MM.1S (cell line): ENCODE data around the gene UBD.

ENCODE experiments used
- DNase-seq: peaks from one replicate; pipeline ENCODE4 v3.0.0-alpha.2; 2015
- H2AFZ ChIP-seq: fragments of 300-600 bp; sonication (generic); 2 replicates; pipeline ENCODE4 v1.6.0; 2016; ENCODE audit warnings: antibody characterized with exemption, low read length
- H3F3A ChIP-seq: fragments of 300-600 bp; sonication (generic); 2 replicates; pipeline ENCODE4 v1.6.1; 2016; ENCODE audit warnings: mild to moderate bottlenecking, antibody characterized with exemption, low read length, moderate library complexity, mixed read lengths; ENCODE audit not compliant: insufficient read depth
- H3K27ac ChIP-seq: fragments of 300-600 bp; sonication (generic); 2 replicates; pipeline ENCODE4 v1.5.1; 2016; ENCODE audit warnings: mild to moderate bottlenecking, low read length
- H3K27me3 ChIP-seq: fragments of 300-600 bp; sonication (generic); replicated peaks from 2 replicates; pipeline ENCODE4 v1.6.0; 2016; ENCODE audit warnings: low read length; ENCODE audit not compliant: insufficient read depth
- H3K36me3 ChIP-seq: fragments of 300-600 bp; sonication (generic); replicated peaks from 2 replicates; pipeline ENCODE4 v1.6.1; 2016; ENCODE audit warnings: mild to moderate bottlenecking, low read length, mixed read lengths; ENCODE audit not compliant: insufficient read depth
- H3K4me1 ChIP-seq: fragments of 300-600 bp; sonication (generic); 2 replicates; pipeline ENCODE4 v1.6.1; 2016; ENCODE audit warnings: low read length, mixed read lengths
- H3K4me2 ChIP-seq: fragments of 300-600 bp; sonication (generic); 2 replicates; pipeline ENCODE4 v1.6.0; 2016; ENCODE audit warnings: low read depth, low read length
- H3K4me3 ChIP-seq: fragments of 300-600 bp; sonication (generic); 2 replicates; pipeline ENCODE4 v1.5.1; 2016; ENCODE audit warnings: low read length, mixed read lengths
- H3K79me2 ChIP-seq: fragments of 300-600 bp; sonication (generic); 2 replicates; pipeline ENCODE4 v1.6.1; 2016; ENCODE audit warnings: mixed run types, low read length, mixed read lengths
- H3K9ac ChIP-seq: fragments of 300-600 bp; sonication (generic); 2 replicates; pipeline ENCODE4 v1.6.1; 2016; ENCODE audit warnings: low read length, mixed read lengths
- H3K9me2 ChIP-seq: fragments of 300-600 bp; sonication (generic); replicated peaks from 2 replicates; pipeline ENCODE4 v1.6.1; 2016; ENCODE audit warnings: mild to moderate bottlenecking, low read length, mixed read lengths; ENCODE audit not compliant: insufficient read depth
- H3K9me3 ChIP-seq: fragments of 300-600 bp; sonication (generic); replicated peaks from 2 replicates; pipeline ENCODE4 v1.6.1; 2016; ENCODE audit warnings: mild to moderate bottlenecking, low read length, mixed read lengths; ENCODE audit not compliant: insufficient read depth
- H4K20me1 ChIP-seq: fragments of 300-600 bp; sonication (generic); 2 replicates; pipeline ENCODE4 v1.6.1; 2016; ENCODE audit warnings: mild to moderate bottlenecking, low read length, moderate library complexity, mixed read lengths; ENCODE audit not compliant: insufficient read depth
- EZH2 ChIP-seq: fragments of 300-600 bp; sonication (generic); optimal IDR thresholded peaks from 2 replicates; pipeline ENCODE3; 2017; ENCODE audit warnings: low read depth, mild to moderate bottlenecking, antibody characterized with exemption, low read length, mixed read lengths
- EZH2phosphoT487 ChIP-seq: fragments of 300-600 bp; sonication (generic); IDR thresholded peaks from 2 replicates; pipeline ENCODE4 v1.6.1; 2018; ENCODE audit warnings: antibody characterized with exemption, low read length
- TF ChIP-seq, protein P1 (sequence below): fragments of 300-600 bp; sonication (generic); IDR thresholded peaks from 2 replicates; pipeline ENCODE4 v1.5.1; 2016; ENCODE audit warnings: antibody characterized with exemption, low read length, mixed read lengths

The UBD gene

DNA sequence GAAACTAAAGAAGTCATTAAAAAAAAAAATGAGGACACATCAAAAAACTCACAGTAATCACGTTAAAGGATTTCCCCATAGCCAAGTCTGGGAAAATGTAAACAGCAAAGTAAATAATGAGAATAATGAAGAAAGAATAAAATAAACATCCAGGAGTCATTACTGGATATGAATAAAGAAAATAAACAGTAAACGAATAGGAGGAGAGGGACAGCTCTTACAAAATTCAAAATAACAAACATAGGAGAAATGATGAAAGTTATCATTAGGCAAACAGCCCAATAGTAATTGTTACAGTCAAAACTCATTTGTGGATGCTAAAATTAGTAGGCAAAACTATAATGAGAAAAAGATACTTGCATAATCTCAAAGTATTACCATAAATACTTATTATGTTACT, 8.0 kb upstream of the UBD start:
- H3K9ac ChIP-seq: no peak overlapping the region
- no peaks in the 10 kb centered on the region for H3K27me3 ChIP-seq
- H3K9me2 ChIP-seq: no peaks in the 10 kb centered on the region
- H3K27ac ChIP-seq: no peak overlapping the region
- H3K36me3 ChIP-seq: no peaks in the 10 kb centered on the region
- H3K4me3 ChIP-seq: no peak overlapping the region
- H2AFZ ChIP-seq: no peak overlapping the region
- DNase-seq: no peak
- H4K20me1 ChIP-seq: no peaks in the 10 kb centered on the region
- H3F3A ChIP-seq: no peaks in the 10 kb centered on the region
- TF ChIP-seq, protein P1, sequence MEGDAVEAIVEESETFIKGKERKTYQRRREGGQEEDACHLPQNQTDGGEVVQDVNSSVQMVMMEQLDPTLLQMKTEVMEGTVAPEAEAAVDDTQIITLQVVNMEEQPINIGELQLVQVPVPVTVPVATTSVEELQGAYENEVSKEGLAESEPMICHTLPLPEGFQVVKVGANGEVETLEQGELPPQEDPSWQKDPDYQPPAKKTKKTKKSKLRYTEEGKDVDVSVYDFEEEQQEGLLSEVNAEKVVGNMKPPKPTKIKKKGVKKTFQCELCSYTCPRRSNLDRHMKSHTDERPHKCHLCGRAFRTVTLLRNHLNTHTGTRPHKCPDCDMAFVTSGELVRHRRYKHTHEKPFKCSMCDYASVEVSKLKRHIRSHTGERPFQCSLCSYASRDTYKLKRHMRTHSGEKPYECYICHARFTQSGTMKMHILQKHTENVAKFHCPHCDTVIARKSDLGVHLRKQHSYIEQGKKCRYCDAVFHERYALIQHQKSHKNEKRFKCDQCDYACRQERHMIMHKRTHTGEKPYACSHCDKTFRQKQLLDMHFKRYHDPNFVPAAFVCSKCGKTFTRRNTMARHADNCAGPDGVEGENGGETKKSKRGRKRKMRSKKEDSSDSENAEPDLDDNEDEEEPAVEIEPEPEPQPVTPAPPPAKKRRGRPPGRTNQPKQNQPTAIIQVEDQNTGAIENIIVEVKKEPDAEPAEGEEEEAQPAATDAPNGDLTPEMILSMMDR: no peak
- TF ChIP-seq EZH2 (no peak), EZH2phosphoT487 (no peak)
- H3K79me2 ChIP-seq: no peaks in the 10 kb centered on the region
- H3K4me1 ChIP-seq: no peaks in the 10 kb centered on the region
- H3K4me2 ChIP-seq: no peak overlapping the region
- no peaks in the 10 kb centered on the region for H3K9me3 ChIP-seq

DNA sequence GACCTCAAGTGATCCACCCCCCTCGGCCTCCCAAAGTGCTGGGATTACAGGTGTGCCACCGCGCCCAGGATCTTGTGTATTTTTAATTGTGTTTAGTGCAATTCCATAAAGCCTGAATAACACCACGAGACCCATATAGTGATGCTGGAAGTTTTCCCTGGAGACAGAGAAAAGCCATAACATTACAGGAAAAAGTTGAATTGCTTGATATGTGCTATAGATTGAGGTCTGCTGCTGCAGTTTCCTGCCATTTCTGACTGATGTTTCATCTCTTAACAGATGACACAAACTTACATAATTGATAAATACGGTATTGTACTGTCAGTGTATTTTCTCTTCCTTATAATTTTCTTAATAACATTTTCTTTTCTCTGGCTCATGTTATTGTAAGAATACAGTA, 7.3 kb upstream of the UBD start:
- no peak for DNase-seq
- Histone ChIP-seq H3K9me2 (no peaks in the 10 kb centered on the region), H3K27ac (no peak overlapping the region), H3K9ac (no peak overlapping the region), H3K4me2 (no peak overlapping the region), H4K20me1 (no peaks in the 10 kb centered on the region), H3K36me3 (no peaks in the 10 kb centered on the region), H3K9me3 (no peaks in the 10 kb centered on the region), H3K79me2 (no peaks in the 10 kb centered on the region), H3K27me3 (no peaks in the 10 kb centered on the region), H3F3A (no peaks in the 10 kb centered on the region), H2AFZ (no peak overlapping the region), H3K4me3 (no peak overlapping the region), H3K4me1 (no peaks in the 10 kb centered on the region)
- TF ChIP-seq EZH2: no peak
- TF ChIP-seq, protein P1: no peak
- TF ChIP-seq EZH2phosphoT487: no peak

DNA sequence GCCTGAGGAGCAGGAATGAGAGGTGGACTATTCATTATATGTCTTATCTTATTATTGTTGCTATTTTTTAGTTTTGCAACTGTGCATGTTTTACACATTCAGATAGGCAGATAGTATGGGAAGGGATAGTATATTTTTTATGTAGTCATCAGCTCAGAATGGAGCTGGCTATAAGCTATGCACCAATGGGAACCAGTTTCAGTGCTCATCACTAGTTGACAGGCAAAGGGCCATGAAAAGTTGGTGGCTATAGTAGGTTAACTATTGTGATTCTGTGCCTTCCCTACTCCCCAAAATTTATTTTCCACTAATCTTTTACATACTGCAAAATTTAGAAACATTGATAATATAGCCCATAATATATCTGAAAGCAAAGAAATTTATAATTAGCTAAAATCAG, 5.3 kb upstream of the UBD start:
- Histone ChIP-seq H3K4me2 (no peak overlapping the region), H2AFZ (no peak overlapping the region), H3K27ac (no peak overlapping the region), H4K20me1 (no peaks in the 10 kb centered on the region), H3K9me2 (no peaks in the 10 kb centered on the region), H3K4me3 (no peak overlapping the region), H3K4me1 (peaks cover 5% of the 10 kb centered on the region), H3K79me2 (no peaks in the 10 kb centered on the region), H3K36me3 (no peaks in the 10 kb centered on the region), H3K27me3 (no peaks in the 10 kb centered on the region), H3K9me3 (no peaks in the 10 kb centered on the region), H3K9ac (no peak overlapping the region), H3F3A (no peaks in the 10 kb centered on the region)
- DNase-seq: no peak
- TF ChIP-seq EZH2phosphoT487: no peak
- TF ChIP-seq, protein P1: no peak
- TF ChIP-seq EZH2: no peak
